CD4-positive, alpha-beta T cell (primary cell): ENCODE measurements around the gene TLL2. TPM values are rescaled to one million over a fixed set of nuclear protein-coding genes. Genes with fewer than 3 reads are reported as not detected.

Experiments
- ATAC-seq: fragments of 200-7000 bp; cut with Tn5 transposase; one replicate; pipeline ENCODE4 v1.10.0; 2022; ENCODE audit warnings: mild to moderate bottlenecking; ENCODE audit not compliant: poor library complexity
- CTCF ChIA-PET: fragments of 350-600 bp; sonication (Branson Sonifier 250); formaldehyde crosslinking; loops from one replicate; lab custom pipeline; 2021; ENCODE audit warnings: antibody characterized with exemption, inconsistent platforms; lab: Charles Lee
- POLR2A ChIA-PET: fragments of 350-600 bp; sonication (Branson Sonifier 250); formaldehyde crosslinking; loops from one replicate; lab custom pipeline; 2021; ENCODE audit warnings: antibody characterized with exemption, inconsistent platforms; lab: Charles Lee
- DNase-seq, 14 experiments: peaks; one replicate each; pipeline ENCODE4 v3.0.0-alpha.2; 2013 to 2020; ENCODE audit warnings: mixed read lengths in 2 of 14
- H3K27ac ChIP-seq, 2 donors: one replicate each; pipeline versions ENCODE4 v1.5.1 to v1.7.0; 2013; ENCODE audit warnings: low read length in 2 of 2, low read depth in 1 of 2, mild to moderate bottlenecking in 1 of 2
- H3K27me3 ChIP-seq, 2 experiments: 1 replicate in 1 of 2; 2 replicates in 1 of 2; pipeline versions ENCODE4 v1.6.1 to v1.7.0; 2013; ENCODE audit warnings: low read length in 2 of 2, control low read depth in 1 of 2, mild to moderate bottlenecking in 1 of 2, moderate library complexity in 1 of 2; ENCODE audit not compliant: insufficient read depth in 2 of 2, control insufficient read depth in 1 of 2
- H3K36me3 ChIP-seq: one replicate; pipeline ENCODE4 v1.6.1; 2013; ENCODE audit warnings: low read length, control low read depth; ENCODE audit not compliant: insufficient read depth
- H3K4me1 ChIP-seq: one replicate; pipeline ENCODE4 v1.6.1; 2013; ENCODE audit warnings: low read length, control low read depth; ENCODE audit not compliant: insufficient read depth
- H3K4me3 ChIP-seq: one replicate; pipeline ENCODE4 v1.5.1; 2013; ENCODE audit warnings: mild to moderate bottlenecking, low read length, moderate library complexity
- H3K9me3 ChIP-seq, 2 experiments: 1 replicate in 1 of 2; 2 replicates in 1 of 2; pipeline versions ENCODE4 v1.6.1 to v1.7.0; 2013; ENCODE audit warnings: low read length in 2 of 2, mild to moderate bottlenecking in 2 of 2, control low read depth in 1 of 2, moderate library complexity in 1 of 2; ENCODE audit not compliant: control insufficient read depth in 1 of 2, insufficient read depth in 1 of 2
- H3K27ac Mint-ChIP-seq: one replicate; pipeline ENCODE4 v1.8.0; 2020; ENCODE audit warnings: mixed read lengths
- H3K27me3 Mint-ChIP-seq: one replicate; pipeline ENCODE4 v1.8.0; 2021; ENCODE audit warnings: mixed read lengths
- H3K36me3 Mint-ChIP-seq: one replicate; pipeline ENCODE4 v1.8.0; 2021; ENCODE audit warnings: low read depth, mixed read lengths
- H3K4me1 Mint-ChIP-seq: one replicate; pipeline ENCODE4 v1.8.0; 2021; ENCODE audit warnings: low read depth, mixed read lengths
- H3K4me3 Mint-ChIP-seq: one replicate; pipeline ENCODE4 v1.8.0; 2020; ENCODE audit warnings: mild to moderate bottlenecking, mixed read lengths
- H3K9me3 Mint-ChIP-seq: one replicate; pipeline ENCODE4 v1.8.0; 2020; ENCODE audit warnings: mixed read lengths
- intact Hi-C, 2 experiments: fragments of 100-400 bp; cut with DNase I in 1 of 2; cut with micrococcal nuclease in 1 of 2; formaldehyde crosslinking; loops; one replicate each; pipeline versions ENCODE4 v1.15.1 to v1.9.0; 2023 to 2025; cut with DNase I, micrococcal nuclease
- total RNA-seq, 174 experiments: library from RNA in 2 of 174; stranded (reverse) in 2 of 174; gene quantifications; one replicate each; pipeline ENCODE4 v1.2.3 and lab custom pipeline; 2021 to 2026
- TF ChIP-seq, protein P1 (sequence below): fragments of 200-600 bp; IDR thresholded peaks from one replicate; pipeline ENCODE4 v1.8.0; 2022; ENCODE audit warnings: antibody characterized with exemption, mild to moderate bottlenecking

TLL2 gene
- total RNA-seq, 2 experiments from 2014 or later: not detected

DNA sequence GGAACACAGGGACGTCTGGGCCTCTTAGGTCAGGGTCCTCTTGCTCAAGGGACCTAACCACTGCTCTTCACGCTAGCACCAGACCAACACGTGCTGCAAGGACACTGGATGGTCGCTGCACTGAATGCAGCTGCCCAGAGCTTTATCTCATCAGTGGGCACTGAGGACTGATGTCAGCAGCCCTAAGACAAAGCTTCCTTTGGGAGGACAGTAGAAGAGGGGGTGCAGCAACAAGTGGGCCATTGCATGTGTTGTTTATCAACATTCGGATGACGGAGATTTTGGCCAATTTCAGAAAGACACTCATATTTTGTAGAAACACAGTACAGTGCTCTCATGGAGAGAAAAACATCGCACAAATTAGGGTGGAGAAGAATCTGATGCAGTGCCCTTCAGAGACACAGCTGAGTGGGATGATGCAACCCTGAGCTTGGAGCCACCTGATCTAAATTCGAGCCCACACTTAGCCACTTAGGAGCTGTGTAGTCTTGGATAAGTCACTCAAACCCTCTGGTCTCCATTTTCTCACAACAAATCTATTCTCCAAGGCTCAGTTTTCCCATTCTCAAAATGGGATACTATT lies 156.6 kb downstream of the TLL2 start:
- Histone ChIP-seq H3K4me3 (no peak overlapping the region), H3K4me1 (no peaks in the 10 kb centered on the region), H3K27ac (no peak overlapping the region), H3K36me3 (no peaks in the 10 kb centered on the region), H3K27me3 (peaks cover 8 to 12% of the 10 kb centered on the region in 2 experiments), H3K9me3 (no peaks in the 10 kb centered on the region)
- Mint-ChIP-seq H3K27ac (no peak overlapping the region), H3K27me3 (peaks cover 18% of the 10 kb centered on the region), H3K4me1 (no peaks in the 10 kb centered on the region), H3K36me3 (no peaks in the 10 kb centered on the region), H3K9me3 (no peaks in the 10 kb centered on the region), H3K4me3 (no peak overlapping the region)
- TF ChIP-seq, protein P1, sequence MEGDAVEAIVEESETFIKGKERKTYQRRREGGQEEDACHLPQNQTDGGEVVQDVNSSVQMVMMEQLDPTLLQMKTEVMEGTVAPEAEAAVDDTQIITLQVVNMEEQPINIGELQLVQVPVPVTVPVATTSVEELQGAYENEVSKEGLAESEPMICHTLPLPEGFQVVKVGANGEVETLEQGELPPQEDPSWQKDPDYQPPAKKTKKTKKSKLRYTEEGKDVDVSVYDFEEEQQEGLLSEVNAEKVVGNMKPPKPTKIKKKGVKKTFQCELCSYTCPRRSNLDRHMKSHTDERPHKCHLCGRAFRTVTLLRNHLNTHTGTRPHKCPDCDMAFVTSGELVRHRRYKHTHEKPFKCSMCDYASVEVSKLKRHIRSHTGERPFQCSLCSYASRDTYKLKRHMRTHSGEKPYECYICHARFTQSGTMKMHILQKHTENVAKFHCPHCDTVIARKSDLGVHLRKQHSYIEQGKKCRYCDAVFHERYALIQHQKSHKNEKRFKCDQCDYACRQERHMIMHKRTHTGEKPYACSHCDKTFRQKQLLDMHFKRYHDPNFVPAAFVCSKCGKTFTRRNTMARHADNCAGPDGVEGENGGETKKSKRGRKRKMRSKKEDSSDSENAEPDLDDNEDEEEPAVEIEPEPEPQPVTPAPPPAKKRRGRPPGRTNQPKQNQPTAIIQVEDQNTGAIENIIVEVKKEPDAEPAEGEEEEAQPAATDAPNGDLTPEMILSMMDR: no peak
- intact Hi-C loops: no loop called here
- no peak for ATAC-seq
- CTCF ChIA-PET: interaction anchor here (0.6 kb wide), 1 partner anchor 636 kb away, joined by 4 read pairs; no protein-coding TSS in a partner anchor
- no peak for DNase-seq
- POLR2A ChIA-PET: no interaction called here

DNA sequence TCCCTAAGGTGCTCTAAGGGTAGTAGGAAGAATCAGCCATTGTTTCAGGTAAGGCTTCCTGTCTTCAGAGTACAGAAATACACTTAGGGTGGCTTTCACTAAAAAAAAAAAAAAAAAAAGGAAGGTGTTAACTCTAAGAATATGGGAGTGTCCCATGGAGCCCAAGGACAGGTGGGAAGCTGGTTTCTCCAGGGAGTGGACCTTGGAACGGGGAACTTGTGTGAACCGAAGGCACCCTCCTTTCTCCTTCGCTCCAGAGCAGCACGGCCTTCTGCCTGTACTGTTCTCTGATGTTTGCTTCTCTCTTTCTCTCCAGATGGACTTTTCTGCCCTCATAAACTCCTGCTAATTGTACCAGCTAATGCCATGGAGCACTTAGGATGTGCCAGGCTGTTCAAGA lies 161.1 kb downstream of the TLL2 start:
- no peaks in the 10 kb centered on the region for H3K9me3 Mint-ChIP-seq
- H3K4me3 Mint-ChIP-seq: no peak overlapping the region
- H3K36me3 Mint-ChIP-seq: no peaks in the 10 kb centered on the region
- Histone ChIP-seq H3K36me3 (no peaks in the 10 kb centered on the region), H3K4me1 (no peaks in the 10 kb centered on the region), H3K4me3 (no peak overlapping the region), H3K27ac (no peak overlapping the region), H3K27me3 (peaks cover 6 to 8% of the 10 kb centered on the region in 2 experiments), H3K9me3 (no peaks in the 10 kb centered on the region)
- DNase-seq (no peak), ATAC-seq (no peak)
- ChIA-PET CTCF (no interaction called here), POLR2A (no interaction called here)
- H3K4me1 Mint-ChIP-seq: no peaks in the 10 kb centered on the region
- H3K27ac Mint-ChIP-seq: no peak overlapping the region
- TF ChIP-seq, protein P1: no peak
- peaks cover 23% of the 10 kb centered on the region for H3K27me3 Mint-ChIP-seq
- intact Hi-C loops: no loop called here

DNA sequence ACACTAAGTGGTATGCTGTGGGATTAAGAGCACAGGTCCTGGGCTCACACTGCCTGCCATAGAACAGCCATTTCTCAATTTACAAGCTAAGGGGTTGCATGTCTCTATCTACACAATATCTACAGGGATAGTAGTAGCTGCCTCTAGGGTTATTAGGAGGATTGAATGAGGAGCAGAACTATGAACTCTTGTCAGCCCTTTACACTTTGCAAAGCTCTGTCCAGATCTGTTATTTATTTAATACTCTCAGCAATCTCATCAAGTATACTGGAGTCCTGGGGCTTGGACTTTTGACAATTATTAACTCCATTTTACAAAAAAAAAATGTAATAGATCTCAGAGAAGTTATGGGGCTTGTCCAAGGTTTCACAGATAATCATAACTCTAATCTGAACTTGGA lies 161.7 kb downstream of the TLL2 start:
- Mint-ChIP-seq H3K4me1 (no peaks in the 10 kb centered on the region), H3K36me3 (no peaks in the 10 kb centered on the region), H3K4me3 (no peak overlapping the region), H3K27ac (no peak overlapping the region), H3K27me3 (peaks cover 20% of the 10 kb centered on the region), H3K9me3 (no peaks in the 10 kb centered on the region)
- H3K4me1 ChIP-seq: no peaks in the 10 kb centered on the region
- CTCF ChIA-PET: no interaction called here
- DNase-seq: no peak
- peaks cover 0 to 3% of the 10 kb centered on the region in 2 experiments for H3K9me3 ChIP-seq
- POLR2A ChIA-PET: no interaction called here
- no peaks in the 10 kb centered on the region for H3K36me3 ChIP-seq
- H3K4me3 ChIP-seq: no peak overlapping the region
- ATAC-seq: no peak
- peaks cover 6% of the 10 kb centered on the region in 2 experiments for H3K27me3 ChIP-seq
- TF ChIP-seq, protein P1: no peak
- H3K27ac ChIP-seq: no peak overlapping the region
- intact Hi-C loops: no loop called here
